ENCODE data around the gene TPD52L2.
"Not testable (repeated sequence)": the region's sequence is repeated elsewhere in the genome, so short reads cannot be mapped to it uniquely, and the experiment has no call there.

Gene TPD52L2

GRCh38 chr20:63878899-63879663 is 14.0 kb downstream of the TPD52L2 start:
- DNase-seq (ENCODE audit: low spot score), result no peak

DNA sequence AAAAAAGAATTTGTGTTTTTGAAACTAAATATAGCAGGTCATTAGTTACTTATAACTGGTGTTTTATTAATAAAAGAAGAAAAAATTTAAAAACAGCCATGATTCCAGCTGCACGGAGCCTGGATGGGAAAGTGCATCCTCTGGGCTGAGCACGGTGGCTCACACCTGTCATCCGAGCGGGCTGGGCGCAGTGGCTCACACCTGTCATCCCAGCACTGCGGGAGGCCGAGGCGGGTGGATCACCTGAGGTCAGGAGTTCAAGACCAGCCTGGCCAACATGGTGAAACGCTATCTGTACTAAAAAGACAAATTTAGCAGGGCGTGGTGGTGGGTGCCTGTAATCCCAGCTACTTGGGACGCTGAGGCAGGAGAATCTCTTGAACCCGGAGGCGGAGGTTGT is 15.8 kb downstream of the TPD52L2 start:
- DNase-seq (ENCODE audit: low spot score), result not testable (repeated sequence)

- DNase-seq (ENCODE audit: low spot score), result no peak
Measured at GRCh38 chr20:63881451-63882226, 16.6 kb downstream of the TPD52L2 start.

DNA sequence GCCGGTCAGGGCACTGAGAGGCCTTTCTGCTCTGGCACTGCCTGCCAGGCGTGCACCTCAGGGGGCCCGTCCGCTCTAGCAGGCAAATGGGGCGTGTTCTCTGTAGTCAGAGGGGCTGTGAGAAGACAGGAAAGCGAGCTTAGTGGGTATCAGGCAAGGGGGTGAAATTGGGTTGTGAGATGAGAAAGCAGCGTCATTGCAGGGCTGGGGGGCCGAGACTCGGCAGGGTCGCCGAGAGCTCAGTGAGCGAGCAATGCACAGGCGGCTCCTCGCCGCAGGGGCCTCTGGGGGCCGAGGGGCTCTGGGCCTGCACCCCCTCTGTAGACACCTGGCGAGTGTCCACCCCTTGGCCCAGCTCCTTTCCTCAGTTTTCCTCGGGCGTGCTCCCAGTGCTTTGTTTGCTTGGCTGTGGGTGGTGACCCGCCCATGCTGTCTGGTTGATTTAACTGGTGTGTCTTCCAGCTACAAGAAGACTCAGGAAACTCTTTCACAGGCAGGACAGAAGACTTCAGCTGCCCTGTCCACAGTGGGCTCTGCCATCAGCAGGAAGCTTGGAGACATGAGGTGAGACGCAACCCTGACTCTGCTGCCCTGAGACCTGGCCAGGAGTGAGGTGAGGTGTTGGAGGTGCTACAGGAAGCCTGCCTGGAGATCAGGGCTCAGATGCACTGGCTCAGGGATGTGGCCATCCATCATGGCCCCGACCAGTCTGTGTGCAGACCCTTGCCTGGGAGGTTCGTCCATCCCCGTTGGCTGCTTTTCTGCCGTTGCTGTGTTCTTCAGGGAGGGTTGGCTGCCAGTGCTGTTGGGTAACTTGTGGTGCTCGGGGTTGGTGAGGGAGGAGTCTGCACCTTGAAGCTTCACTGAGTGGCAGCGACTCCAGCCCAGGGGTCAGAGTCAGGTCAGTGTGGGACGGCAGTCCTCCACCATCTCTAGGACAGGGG is 17.5 kb downstream of the TPD52L2 start:
- no peak for DNase-seq (ENCODE audit: low spot score)

GRCh38 chr20:63883201-63883593 is 18.1 kb downstream of the TPD52L2 start:
- DNase-seq (ENCODE audit: low spot score), result no peak

DNA sequence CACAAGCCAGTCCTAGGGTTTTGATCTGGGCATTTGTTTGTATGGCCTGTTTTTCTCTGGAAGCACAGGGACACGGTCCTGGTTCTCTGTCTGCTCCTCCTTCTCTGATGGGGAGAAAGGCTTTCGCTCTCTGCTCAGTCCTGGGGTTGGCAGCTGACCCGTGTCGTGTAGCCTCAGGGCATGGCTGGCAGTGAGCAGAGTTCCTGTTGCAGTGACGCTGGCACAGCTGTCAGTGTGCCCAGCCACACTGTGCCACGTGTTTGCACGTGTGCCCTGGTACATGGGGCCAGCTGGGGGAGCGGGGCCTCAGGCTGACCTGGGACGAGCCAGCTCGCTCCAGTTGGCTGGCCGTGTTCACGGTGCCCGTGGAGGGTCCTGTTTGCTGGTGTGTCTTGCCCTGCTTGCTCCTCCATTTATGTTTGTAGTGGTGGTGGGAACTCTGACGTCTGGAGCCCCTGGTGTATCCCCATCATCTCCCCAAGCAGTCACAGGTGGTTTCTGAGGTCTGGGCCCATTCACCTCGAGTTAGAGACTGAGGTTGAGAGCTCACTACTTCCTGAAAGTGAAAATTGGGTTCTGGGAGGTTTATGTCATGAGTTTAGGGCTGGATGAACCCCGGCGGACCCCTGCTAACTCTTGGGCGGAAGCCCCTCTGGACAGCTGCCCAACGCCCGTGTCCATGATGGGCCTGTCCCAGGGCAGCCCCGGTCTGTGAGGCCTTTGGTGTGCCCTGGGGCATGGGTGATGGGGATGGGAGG is 19.6 kb downstream of the TPD52L2 start:
- DNase-seq (ENCODE audit: low spot score), result no peak

DNA sequence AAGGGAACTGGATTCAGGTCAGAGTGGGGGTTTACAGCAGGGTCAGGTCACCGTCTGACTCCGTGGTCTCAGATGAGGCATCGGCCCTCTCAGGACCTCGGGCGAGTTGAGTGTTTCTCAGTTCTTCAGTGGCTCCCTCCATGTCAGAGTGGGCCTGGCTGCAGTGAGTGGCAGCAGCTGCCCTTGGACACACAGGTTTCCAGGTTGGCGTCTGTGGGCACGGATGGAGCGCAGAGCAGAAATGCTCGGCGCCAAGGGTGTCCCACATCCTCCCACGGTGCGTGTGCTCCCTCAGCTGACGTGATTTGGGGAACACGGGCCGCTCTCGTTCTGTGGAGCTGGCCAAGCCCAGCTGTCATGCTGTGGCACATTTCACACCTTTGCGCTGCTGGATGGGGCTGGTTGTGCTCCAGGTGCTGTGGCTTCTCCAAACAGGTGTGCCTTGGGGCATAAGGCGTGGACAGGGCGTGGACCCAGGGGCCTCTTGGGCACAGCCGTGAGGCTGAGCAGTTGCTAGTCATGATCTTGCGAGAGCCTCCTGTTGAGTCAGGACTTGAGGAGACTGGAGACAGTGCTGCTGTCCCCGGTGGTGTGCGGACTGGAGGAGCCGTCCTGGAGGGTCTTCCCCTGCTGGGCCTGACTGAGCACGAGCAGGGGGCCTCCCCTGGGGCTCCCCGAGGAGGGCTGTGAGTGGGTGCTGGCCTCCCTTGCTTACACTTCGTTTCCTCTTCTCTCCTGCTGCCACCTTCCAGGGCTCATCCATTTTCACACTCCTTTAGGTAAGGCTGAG is 20.4 kb downstream of the TPD52L2 start:
- no peak for DNase-seq (ENCODE audit: low spot score)

- no peak for DNase-seq (ENCODE audit: low spot score)
Measured at GRCh38 chr20:63886054-63886419, 21.0 kb downstream of the TPD52L2 start.

DNA sequence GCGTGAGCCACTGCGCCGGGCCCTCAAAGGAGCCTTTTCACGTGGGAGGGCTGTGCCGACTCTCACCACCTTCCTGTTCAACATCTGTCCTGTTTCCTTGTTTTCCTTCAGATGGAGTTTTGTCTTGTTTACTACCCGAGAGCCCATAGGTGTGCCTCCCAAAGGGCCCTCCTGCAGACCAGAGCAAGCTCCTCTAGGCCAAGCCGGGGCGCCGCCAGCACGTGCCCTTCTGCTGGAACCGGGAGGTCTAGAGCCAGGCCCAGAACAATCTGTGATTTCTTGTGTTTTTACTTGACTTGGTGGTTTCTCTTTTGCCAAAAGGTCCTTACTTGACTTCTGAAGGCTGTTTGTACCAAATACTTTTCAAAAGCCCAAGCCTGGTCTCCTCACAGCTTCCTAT is 21.9 kb downstream of the TPD52L2 start:
- no peak for DNase-seq (ENCODE audit: low spot score)

- DNase-seq (ENCODE audit: low spot score), result no peak
Measured at GRCh38 chr20:63889241-63890200, 24.5 kb downstream of the TPD52L2 start.

DNA sequence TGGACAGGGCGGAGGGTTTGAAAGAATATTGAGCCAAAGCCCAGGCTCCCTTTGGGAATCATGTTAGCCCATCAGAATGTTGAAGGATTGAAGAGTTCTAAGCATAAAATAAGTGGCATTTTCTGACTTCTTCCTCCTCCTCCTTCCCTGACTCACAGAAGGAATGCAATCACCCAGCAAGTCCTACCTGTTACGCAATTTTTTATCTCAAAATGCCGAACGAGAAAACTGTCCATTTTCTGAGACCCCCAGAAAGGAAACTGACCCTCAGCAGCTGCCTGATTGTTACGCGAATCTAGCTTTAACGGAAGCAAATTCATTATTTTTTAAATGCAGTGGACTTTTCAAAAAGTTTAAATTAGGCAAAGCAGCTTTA is 25.1 kb downstream of the TPD52L2 start:
- DNase-seq (ENCODE audit: low spot score), result no peak

DNA sequence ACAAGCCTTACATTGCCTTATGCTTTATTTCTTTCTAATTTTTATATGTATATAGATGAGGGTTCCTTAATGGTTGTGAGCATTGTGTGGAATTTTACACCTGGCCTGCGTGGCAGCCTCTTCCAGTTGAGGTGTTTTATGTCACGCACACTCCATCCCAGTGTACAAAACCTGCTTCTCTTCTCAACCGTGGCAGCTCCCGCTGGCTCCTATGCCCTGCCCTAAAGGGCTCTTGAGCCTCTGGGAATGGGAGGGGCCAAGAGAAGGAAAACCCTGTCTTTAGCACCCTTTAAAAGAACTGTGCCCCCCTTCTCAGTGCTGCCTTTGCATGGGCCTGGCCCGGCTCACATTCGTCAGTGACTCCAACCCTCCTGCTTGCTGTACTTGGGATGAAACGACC is 25.5 kb downstream of the TPD52L2 start:
- DNase-seq (ENCODE audit: low spot score), result no peak

- DNase-seq (ENCODE audit: low spot score), result no peak
Measured at GRCh38 chr20:63891061-63892002, 26.3 kb downstream of the TPD52L2 start.

- DNase-seq (ENCODE audit: low spot score), result no peak
Measured at GRCh38 chr20:63892402-63892801, 27.3 kb downstream of the TPD52L2 start.

DNA sequence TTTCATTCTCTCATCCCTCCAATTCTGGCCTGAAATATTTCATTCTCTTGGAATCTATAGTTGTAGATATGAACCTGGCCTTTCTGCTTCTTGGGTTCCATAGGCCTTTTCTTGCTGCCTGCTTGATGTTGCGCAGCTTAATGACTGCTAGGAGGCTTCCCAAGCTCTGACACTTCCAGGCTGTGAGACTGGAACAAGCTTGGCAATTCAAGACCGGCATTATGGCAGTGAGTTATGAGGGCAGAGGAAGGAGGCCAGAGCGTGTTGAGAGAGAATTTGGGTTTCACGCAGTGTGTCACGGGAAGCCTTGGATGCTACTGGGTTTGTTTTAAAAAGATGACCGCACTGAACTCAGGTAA is 28.9 kb downstream of the TPD52L2 start:
- no peak for DNase-seq (ENCODE audit: low spot score)

- DNase-seq (ENCODE audit: low spot score), result peak; percentile 97
Measured at GRCh38 chr20:63894358-63895201, 29.5 kb downstream of the TPD52L2 start, which contains the start of gene DNAJC5. TSS of gene DNAJC5 (plus strand) at chr20:63895126. CDS start at chr20:63928346, 33,220 bp downstream.

DNA sequence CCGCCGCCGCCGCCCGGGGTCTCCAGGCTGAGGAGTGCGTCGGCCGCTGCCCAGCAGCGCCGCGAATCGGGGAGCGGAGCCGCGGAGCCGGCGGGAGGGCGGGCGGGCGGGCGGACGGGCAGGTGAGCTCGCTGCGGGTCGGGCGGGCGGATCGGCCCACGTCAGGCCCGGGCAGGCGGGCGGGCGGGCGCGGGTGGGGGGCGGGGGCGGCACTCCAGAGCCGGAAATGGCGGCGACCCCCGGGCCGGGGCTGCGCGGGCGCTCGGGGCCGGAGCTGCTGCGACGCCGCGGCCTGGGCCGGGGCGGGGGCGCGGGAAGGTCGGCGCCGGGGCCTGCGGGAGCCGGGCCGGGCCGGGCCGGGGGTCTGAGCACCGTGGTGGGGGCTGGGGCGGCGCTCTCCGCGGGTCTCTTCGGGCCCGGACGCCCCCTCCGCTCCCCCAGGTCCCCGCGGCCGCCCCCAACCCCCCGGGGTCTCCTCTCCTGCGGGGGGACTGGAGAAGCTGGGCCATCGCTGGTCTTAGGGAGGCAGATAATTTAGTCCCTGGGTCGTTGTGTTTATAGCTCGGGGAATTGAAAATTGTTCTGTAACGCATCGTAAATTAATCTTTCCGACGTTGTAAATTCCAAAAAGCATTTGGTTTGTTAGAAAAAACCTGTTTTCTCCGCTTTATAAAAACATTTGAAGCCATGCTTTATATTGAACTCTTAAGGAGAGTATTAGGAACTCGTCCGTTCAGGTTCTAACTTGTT is 30.3 kb downstream of the TPD52L2 start:
- no peak for DNase-seq (ENCODE audit: low spot score)
